ENCODE measurements around the gene CIRBP. TPM values are rescaled to one million over a fixed set of nuclear protein-coding genes. Genes with fewer than 3 reads are reported as not detected.

Gene CIRBP
- total and polyA plus RNA-seq, 2 of the 13 experiments (the other 11 are each of a cell fraction or from before 2014, with no cell fraction given): 133 to 140 TPM

- TF ChIP-seq, protein P1, sequence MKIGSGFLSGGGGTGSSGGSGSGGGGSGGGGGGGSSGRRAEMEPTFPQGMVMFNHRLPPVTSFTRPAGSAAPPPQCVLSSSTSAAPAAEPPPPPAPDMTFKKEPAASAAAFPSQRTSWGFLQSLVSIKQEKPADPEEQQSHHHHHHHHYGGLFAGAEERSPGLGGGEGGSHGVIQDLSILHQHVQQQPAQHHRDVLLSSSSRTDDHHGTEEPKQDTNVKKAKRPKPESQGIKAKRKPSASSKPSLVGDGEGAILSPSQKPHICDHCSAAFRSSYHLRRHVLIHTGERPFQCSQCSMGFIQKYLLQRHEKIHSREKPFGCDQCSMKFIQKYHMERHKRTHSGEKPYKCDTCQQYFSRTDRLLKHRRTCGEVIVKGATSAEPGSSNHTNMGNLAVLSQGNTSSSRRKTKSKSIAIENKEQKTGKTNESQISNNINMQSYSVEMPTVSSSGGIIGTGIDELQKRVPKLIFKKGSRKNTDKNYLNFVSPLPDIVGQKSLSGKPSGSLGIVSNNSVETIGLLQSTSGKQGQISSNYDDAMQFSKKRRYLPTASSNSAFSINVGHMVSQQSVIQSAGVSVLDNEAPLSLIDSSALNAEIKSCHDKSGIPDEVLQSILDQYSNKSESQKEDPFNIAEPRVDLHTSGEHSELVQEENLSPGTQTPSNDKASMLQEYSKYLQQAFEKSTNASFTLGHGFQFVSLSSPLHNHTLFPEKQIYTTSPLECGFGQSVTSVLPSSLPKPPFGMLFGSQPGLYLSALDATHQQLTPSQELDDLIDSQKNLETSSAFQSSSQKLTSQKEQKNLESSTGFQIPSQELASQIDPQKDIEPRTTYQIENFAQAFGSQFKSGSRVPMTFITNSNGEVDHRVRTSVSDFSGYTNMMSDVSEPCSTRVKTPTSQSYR (CRISPR knock-in tag; IDR thresholded peaks at IDR 0.05; ENCODE audit: borderline replicate concordance): no peak
- TF ChIP-seq POLR2A (IDR thresholded peaks at IDR 0.05; ENCODE audit: insufficient read depth in 1 of 2, low read depth in 2 of 2, low read length in 2 of 2): no peak
- TF ChIP-seq, protein P2, sequence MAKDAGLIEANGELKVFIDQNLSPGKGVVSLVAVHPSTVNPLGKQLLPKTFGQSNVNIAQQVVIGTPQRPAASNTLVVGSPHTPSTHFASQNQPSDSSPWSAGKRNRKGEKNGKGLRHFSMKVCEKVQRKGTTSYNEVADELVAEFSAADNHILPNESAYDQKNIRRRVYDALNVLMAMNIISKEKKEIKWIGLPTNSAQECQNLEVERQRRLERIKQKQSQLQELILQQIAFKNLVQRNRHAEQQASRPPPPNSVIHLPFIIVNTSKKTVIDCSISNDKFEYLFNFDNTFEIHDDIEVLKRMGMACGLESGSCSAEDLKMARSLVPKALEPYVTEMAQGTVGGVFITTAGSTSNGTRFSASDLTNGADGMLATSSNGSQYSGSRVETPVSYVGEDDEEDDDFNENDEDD (CRISPR knock-in tag; IDR thresholded peaks at IDR 0.05; ENCODE audit: borderline replicate concordance): peak; percentile 37; the same call in 1 of the 2 replicates
- peak; percentile 67 for TF ChIP-seq DRAP1 (CRISPR knock-in tag; IDR thresholded peaks at IDR 0.05)
- no peak for TF ChIP-seq KLF9 (CRISPR knock-in tag; IDR thresholded peaks at IDR 0.05; ENCODE audit: low read depth)
- TF ChIP-seq GMEB2 (CRISPR knock-in tag; IDR thresholded peaks at IDR 0.05; ENCODE audit: low read depth): no peak
- TF ChIP-seq ZNF577 (CRISPR knock-in tag; IDR thresholded peaks at IDR 0.05; ENCODE audit: borderline replicate concordance, low read depth): no peak
- TF ChIP-seq, protein P3, sequence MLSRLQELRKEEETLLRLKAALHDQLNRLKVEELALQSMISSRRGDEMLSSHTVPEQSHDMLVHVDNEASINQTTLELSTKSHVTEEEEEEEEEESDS (CRISPR knock-in tag; IDR thresholded peaks at IDR 0.05; ENCODE audit: borderline replicate concordance): no peak
- TF ChIP-seq CHD4 (IDR thresholded peaks at IDR 0.05; ENCODE audit: borderline replicate concordance, low read length): no peak
- no peak for TF ChIP-seq ZC3H4 (CRISPR knock-in tag; IDR thresholded peaks at IDR 0.05; ENCODE audit: borderline replicate concordance)
- peak; percentile 70; the same call in 1 of the 2 replicates for TF ChIP-seq ZNF607 (CRISPR knock-in tag; IDR thresholded peaks at IDR 0.05; ENCODE audit: borderline replicate concordance)
- TF ChIP-seq, protein P4, sequence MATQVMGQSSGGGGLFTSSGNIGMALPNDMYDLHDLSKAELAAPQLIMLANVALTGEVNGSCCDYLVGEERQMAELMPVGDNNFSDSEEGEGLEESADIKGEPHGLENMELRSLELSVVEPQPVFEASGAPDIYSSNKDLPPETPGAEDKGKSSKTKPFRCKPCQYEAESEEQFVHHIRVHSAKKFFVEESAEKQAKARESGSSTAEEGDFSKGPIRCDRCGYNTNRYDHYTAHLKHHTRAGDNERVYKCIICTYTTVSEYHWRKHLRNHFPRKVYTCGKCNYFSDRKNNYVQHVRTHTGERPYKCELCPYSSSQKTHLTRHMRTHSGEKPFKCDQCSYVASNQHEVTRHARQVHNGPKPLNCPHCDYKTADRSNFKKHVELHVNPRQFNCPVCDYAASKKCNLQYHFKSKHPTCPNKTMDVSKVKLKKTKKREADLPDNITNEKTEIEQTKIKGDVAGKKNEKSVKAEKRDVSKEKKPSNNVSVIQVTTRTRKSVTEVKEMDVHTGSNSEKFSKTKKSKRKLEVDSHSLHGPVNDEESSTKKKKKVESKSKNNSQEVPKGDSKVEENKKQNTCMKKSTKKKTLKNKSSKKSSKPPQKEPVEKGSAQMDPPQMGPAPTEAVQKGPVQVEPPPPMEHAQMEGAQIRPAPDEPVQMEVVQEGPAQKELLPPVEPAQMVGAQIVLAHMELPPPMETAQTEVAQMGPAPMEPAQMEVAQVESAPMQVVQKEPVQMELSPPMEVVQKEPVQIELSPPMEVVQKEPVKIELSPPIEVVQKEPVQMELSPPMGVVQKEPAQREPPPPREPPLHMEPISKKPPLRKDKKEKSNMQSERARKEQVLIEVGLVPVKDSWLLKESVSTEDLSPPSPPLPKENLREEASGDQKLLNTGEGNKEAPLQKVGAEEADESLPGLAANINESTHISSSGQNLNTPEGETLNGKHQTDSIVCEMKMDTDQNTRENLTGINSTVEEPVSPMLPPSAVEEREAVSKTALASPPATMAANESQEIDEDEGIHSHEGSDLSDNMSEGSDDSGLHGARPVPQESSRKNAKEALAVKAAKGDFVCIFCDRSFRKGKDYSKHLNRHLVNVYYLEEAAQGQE (IDR thresholded peaks at IDR 0.05; ENCODE audit: borderline replicate concordance in 1 of 2, low read depth in 1 of 2, low read length in 2 of 2): no peak; a peak in 1 of 4 replicates
- no peak; the same call in 1 of the 2 replicates for TF ChIP-seq KAT8 (CRISPR knock-in tag; IDR thresholded peaks at IDR 0.05)
- no peak for TF ChIP-seq RNF2 (conservative IDR thresholded peaks at IDR 0.05; ENCODE audit: low read depth)
- no peak for TF ChIP-seq REL (CRISPR knock-in tag; conservative IDR thresholded peaks at IDR 0.05)
Measured at GRCh38 chr19:1260749-1261537, 8.2 kb upstream of the CIRBP start (continued).

Measured in HepG2 (cell line).